PC-9 (cell line): ENCODE data around the gene DTX4.

ENCODE experiments used
- CTCF ChIP-seq: fragments of 200-600 bp; sonication (generic); conservative IDR thresholded peaks from 2 replicates; pipeline ENCODE4 v1.6.1; 2017; ENCODE audit warnings: mixed run types, antibody characterized with exemption, mild to moderate bottlenecking, moderate library complexity
- EZH2 ChIP-seq: fragments of 200-600 bp; sonication (generic); IDR thresholded peaks from 2 replicates; pipeline ENCODE4 v1.8.0; 2017; ENCODE audit warnings: antibody characterized with exemption, low read depth

DNA sequence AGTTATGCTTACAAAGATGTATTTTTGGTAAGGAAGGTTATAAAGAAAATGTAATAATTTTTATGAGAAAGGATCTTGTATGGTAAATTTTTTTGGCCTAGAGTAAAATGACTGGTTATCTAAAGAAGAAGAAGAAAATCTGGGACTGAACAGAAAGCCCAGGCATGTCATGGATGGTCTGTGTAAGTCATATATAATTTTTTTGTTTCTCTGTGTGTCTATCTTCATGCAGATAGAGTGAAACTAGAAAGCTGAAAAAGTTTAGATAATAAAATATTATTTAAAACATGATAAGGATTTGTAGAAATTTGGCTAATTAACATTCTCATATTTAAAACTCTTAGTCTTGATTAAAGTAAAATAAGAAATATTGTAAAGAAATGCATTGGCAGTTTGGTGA, 68.4 kb downstream of the DTX4 start:
- TF ChIP-seq CTCF: no peak
- TF ChIP-seq EZH2: no peak
